AG10803 (cell line): ENCODE data around the gene ARL10.

Experiments
- DNase-seq: peaks from one replicate; pipeline ENCODE4 v3.0.0; 2010; ENCODE audit warnings: low read depth
- H3K4me3 ChIP-seq: 2 replicates; pipeline ENCODE4 v1.5.1; 2011; ENCODE audit warnings: mild to moderate bottlenecking, low read length, control low read depth
- TF ChIP-seq, protein P1 (sequence below): conservative IDR thresholded peaks from 2 replicates; pipeline ENCODE4 v1.5.1; 2011; ENCODE audit warnings: mild to moderate bottlenecking, low read length, control low read depth, inconsistent platforms

Gene ARL10

DNA sequence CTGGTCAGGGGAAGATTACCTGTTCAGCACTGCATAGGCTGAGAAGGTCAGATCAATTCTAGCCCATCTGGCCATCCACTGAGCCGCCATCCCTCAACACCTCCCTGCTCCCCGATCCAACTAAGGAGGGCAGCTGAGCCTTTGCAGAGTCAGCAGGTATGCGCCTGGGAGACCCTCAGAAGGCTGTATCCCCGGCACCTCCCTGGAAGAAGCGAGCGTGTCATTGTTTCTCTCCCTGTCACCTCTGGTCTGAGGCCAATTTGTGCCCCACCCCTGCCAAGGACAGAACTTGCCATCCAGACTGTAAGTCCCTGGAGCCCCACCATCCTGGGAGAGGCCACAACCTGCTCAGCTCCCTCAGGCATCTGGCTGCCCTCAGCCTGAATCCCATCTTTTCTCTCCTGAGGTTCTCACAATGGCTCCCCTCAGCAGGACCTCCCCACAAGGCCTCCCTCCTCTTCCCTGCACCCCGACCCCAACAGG, 48.5 kb downstream of the ARL10 start:
- TF ChIP-seq, protein P1, sequence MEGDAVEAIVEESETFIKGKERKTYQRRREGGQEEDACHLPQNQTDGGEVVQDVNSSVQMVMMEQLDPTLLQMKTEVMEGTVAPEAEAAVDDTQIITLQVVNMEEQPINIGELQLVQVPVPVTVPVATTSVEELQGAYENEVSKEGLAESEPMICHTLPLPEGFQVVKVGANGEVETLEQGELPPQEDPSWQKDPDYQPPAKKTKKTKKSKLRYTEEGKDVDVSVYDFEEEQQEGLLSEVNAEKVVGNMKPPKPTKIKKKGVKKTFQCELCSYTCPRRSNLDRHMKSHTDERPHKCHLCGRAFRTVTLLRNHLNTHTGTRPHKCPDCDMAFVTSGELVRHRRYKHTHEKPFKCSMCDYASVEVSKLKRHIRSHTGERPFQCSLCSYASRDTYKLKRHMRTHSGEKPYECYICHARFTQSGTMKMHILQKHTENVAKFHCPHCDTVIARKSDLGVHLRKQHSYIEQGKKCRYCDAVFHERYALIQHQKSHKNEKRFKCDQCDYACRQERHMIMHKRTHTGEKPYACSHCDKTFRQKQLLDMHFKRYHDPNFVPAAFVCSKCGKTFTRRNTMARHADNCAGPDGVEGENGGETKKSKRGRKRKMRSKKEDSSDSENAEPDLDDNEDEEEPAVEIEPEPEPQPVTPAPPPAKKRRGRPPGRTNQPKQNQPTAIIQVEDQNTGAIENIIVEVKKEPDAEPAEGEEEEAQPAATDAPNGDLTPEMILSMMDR: no peak
- no peak for DNase-seq
- no peak overlapping the region for H3K4me3 ChIP-seq

DNA sequence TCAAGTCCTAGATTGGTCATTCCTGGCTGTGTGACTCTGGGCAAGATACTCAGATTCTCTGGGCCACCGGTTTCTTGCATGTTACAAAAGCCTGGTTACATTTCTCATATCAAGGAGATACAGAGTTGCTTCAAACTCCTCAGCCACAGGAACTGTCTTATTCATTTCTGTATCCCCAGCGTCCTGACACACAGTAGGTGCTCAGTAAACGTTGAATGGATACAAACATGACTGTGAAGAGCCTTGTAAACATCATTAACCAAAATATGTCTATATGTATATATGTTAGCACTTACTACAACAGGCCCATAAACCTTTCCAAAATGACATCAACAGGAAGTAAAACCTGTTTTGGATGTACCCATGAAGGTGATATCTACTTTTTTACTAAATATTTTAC, 49.4 kb downstream of the ARL10 start:
- TF ChIP-seq, protein P1: no peak
- DNase-seq: no peak
- peak overlapping the region; percentile 82 for H3K4me3 ChIP-seq

DNA sequence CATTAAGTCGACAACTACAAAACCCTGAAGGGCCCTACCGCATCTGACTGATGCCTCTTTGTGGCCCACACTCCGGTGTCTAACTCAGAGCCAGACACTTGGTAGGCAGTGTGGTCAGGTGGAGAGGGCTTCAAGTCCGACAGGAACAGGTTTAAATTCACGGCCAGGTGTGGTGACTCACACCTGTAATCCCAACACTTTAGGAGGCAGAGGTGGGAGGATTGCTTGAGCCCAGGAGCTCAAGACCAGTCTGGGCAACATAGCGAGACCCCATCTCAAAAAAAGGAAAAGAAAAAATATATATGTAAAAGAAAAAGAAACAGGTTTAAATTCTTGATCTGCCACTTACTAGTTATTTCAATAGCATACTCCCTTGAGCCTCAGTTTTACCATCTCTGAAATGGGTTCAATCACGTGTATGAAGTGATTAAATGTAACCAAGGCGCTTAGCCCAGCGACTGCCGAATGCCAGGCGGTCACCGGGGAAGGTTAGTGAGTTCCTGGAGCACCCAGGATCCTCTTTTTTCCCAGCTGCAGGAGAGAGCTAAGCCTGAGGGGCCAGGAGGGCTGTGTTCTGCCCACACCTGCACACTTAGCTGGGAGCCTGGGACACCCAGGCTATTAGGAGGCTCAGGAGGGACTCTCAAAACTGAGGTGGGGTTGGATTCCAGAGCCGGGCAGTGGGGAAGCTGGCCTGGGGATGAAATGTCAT, 50.1 kb downstream of the ARL10 start:
- peak; percentile 16 for DNase-seq
- TF ChIP-seq, protein P1: no peak

DNA sequence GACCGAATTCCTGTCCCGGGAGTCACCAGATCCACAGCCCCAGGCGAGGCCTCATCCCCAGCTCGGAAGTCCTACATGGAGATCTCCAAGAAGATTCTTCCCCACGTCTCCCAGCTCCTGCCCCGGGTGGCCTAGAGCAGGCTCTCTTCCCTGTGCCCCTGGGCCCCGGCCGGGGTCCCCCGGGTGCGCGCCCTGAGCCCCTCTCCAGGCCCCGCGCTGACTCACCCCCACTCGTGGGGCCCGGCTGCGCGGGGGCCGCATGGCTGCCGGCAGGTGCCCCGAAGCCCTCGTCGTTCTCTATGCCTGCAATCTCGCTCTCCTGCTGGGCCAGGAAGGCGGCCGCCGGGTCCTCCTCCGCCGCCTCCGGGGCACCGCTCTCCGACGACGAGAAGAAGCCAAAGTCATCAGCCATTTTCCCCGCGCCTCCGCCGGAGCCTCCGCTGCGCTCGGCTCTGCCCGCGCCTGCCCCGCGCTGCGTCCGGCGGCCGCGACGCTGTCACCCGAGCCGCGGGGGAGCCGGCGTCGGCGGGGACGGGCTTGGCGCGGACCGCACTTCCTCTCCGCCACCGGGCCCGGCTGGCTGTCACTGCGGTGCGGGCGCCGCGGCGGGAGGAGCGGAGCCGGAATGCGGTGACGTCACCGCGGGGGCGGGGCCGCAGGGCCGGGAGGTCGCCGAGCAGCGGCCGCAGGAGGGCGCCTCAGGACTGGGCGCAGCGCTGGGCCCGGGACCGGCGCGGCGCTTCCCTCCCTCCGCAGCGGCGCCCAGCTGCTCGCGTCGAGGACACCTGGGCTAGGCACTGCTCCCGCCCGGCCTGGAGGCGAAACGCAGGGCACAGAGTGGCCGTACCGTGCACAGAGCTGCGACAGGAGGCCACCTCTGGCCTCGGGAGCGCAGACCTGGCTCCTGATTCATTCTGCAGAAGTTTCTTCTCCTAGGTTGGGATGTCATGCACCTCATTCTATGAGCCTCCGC, 51.0 kb downstream of the ARL10 start, which contains the start of gene CLTB:
TSS of gene CLTB (minus strand) at position 588 of the 973 bp plus-strand sequence. CDS start at position 412, 176 bp downstream.
- DNase-seq: peak; percentile 79
- H3K4me3 ChIP-seq: peak within 1 kb of the TSS; percentile 82
- TF ChIP-seq, protein P1: peak; percentile 21; the same call in 1 of the 2 replicates

More for the DNA sequence above, 50.1 kb downstream of the ARL10 start:
- H3K4me3 ChIP-seq: peak overlapping the region; percentile 82

DNA sequence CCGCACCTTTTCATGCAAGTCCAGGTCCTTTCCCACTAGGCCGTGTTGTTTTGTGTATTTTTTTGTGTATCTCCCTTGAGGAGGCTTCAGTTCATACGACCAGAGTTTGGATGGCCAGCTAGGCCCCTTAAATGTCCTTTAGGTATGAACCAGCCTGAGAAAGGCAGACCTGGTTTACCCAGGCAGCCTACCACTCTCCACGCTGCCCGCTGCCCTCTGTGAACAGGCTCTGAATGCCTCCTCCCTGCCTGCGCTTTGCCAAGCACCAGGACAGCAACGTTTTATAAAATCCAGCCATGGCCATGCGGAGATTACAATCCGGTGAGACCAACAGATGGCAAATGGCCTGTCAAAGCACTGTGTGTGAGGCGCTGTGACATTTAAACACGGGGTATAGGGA, 51.7 kb downstream of the ARL10 start:
- peak overlapping the region; percentile 51 for H3K4me3 ChIP-seq
- no peak for DNase-seq
- TF ChIP-seq, protein P1: no peak

DNA sequence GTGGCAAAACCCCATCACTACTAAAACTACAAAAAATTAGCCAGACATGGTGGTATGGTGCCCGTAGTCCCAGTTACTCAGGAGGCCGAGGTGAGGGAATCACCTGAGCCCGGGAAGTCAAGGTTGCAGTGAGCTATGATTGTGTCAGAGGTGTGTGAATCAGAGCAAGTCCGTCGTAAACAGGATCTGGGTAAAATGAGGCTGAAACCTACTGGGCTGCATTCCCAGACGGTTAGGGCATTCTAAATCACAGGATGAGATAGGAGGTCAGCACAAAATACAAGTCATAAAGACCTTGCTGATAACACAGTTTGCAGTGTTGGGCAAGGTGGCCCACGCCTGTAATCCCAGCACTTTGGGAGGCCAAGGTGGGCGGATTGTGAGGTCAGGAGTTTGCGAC, 53.0 kb downstream of the ARL10 start:
- DNase-seq: no peak
- TF ChIP-seq, protein P1: no peak
- no peak overlapping the region for H3K4me3 ChIP-seq
